GM19043 (cell line): ENCODE measurements around the gene SMCHD1.

Experiments used
- ATAC-seq: cut with Tn5 transposase; IDR thresholded peaks from one replicate; pipeline ENCODE4 v1.9.1; 2021; ENCODE audit warnings: low read depth; ENCODE audit not compliant: unreplicated experiment

The SMCHD1 gene

GRCh38 chr18:2655178-2655953 is at the start of gene SMCHD1:
Gene SMCHD1, plus strand, starts transcription at chr18:2655726. Its CDS starts 350 bp downstream, at chr18:2656076.
- ATAC-seq: peak; percentile 49

- ATAC-seq: no peak
Observed at GRCh38 chr18:2606335-2606734, 49.2 kb upstream of the SMCHD1 start.

DNA sequence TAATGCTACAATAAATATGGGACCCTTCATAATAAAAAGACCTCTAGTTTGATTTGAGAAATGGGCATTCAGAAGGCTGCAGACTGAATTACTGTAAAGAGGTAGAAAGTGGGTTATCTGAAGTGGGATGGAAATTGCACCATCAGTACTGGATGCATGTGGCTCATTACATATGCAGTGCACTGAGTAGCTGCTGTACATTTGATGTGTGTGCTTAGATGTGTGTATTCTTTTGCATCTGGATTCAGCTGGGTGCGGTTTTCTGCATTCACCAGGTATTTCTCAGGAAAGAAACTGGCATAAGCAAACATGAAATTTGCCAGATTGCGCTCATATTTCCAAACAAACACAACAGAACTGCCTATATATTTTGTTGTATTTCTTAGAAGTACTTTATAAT is 45.9 kb upstream of the SMCHD1 start:
- no peak for ATAC-seq

DNA sequence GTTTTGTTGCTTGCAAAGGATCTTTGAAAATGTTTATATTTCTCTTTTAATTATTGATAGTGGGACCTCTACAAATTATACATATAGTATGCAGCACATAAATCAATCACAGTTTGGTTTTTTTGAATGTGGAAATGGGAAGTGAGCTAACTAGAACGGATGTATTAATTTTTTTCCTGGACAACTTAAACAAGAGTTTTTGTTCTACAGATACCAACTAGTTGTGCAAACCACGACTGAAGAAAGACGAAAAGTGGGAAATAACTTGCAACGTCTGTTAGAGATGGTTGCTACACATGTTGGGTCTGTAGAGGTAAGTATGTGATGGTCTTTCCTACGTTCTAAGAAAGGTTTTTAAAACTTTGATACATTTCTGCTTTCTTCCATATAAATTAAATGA is 45.0 kb upstream of the SMCHD1 start:
- ATAC-seq: no peak

DNA sequence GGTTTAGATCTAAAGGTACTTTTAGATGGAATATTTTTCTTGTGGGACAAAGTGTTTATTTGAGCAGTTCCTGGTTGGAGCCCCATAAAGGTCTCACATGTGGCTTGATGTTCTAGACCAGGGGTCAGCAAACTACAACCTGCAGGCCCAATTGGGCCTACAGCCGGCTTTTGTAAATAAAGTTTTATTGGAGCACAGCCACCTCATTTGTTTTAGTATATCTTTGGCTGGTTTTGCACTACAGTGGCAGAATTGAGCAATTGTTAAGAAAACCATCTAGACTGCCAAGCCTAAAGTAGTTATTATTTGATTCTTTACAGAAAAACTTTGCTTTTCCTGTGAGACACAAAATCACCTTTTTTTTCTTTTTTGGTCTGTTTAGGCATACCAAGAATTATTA is 42.5 kb upstream of the SMCHD1 start:
- ATAC-seq: no peak

- no peak for ATAC-seq
Observed at GRCh38 chr18:2617401-2617998, 38.0 kb upstream of the SMCHD1 start.

DNA sequence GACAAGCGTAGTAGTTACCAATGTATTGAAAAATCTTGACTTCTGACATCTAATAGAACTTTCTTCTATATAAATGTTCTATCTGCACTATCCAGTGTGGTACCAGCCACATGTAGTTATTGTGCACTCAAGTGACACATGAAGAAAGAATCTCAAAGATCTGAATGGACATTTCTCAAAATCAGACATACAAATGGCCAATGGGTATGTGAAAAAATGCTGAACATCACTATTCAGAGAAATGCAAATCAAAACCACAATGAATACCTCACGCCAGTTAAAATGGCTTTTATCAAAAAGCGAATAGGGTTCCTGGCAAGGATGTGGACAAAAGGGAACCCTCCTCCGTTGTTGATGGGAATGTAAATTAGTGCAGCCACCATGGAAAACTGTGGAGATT is 37.5 kb upstream of the SMCHD1 start:
- no peak for ATAC-seq

DNA sequence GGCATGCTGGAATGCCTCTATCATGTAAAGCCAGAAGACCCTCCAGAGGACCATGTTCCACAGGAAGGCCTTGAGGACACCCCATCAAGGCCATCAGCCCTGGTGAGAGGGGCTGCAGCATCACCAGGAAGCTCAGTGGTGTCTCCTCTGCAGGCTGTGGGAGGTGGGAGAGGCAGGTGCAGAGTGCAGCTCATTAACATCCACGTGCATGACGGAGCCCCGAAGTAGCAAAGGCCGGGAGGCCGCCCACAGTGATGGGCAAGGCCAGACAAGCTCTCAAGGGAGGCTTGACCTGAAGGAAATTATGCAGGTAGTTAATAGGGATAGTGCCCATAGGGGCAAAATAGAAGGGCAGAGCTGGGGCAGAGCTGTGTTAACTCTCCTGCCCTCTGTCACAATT is 30.3 kb upstream of the SMCHD1 start:
- ATAC-seq: no peak

GRCh38 chr18:2627821-2628276 is 27.7 kb upstream of the SMCHD1 start:
- no peak for ATAC-seq

DNA sequence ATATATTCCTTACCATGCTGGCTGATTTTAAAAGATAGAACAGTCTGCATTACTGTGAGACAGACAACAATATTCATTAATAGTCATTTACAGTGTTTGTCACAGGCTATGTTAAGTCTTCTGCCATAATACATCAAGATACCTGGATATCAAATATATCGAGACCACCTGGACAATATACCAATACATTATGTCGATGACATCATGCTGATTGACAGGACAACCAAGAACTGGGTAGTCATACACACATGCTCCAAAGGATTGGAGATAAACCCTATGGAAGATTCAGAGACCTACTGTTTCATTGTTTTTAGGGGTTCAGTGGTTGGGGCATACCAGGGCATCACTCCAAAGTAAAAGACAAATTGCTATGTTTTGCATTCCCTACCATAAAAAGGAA is 26.5 kb upstream of the SMCHD1 start:
- no peak for ATAC-seq

GRCh38 chr18:2635586-2635985 is 19.9 kb upstream of the SMCHD1 start:
- no peak for ATAC-seq

GRCh38 chr18:2636126-2636631 is 19.3 kb upstream of the SMCHD1 start:
- peak; percentile 15 for ATAC-seq

DNA sequence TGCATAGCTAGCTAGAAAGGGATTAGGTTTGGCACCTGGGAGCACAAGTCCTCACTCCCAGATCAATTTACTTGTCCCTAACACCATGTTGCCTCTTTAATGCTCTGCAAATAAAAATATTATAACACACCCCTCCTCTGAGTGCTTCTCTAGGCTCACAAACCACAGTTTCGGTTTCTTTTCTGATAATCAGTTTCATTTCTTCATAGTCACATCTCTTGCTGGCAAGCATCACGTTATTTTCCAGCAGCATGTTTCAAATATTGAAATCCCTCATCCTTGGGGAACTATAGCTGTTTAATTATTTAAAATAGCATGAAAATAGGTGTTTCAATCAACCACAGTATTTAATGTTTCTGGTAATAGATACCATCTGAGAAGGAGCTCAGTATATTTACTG is 13.9 kb upstream of the SMCHD1 start:
- ATAC-seq: peak; percentile 75

DNA sequence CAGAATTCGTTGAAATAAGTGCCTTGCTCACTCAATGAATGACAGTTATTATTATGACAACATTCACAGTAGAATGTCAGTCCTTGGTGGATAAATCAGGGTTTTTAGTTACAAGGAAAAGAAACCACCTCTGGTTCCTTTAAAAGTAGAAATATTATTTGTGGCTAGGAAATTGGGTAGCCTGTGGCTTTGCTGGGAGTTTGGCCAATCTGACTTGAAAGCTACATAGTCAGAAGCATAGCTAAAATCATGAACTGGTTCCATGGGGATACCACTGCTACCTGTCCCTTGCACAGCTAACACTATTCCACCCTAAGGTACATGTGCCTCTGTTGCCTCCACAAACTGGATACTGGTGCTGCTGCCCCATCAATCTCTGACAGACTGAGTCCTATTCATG is 12.8 kb upstream of the SMCHD1 start:
- ATAC-seq: no peak

DNA sequence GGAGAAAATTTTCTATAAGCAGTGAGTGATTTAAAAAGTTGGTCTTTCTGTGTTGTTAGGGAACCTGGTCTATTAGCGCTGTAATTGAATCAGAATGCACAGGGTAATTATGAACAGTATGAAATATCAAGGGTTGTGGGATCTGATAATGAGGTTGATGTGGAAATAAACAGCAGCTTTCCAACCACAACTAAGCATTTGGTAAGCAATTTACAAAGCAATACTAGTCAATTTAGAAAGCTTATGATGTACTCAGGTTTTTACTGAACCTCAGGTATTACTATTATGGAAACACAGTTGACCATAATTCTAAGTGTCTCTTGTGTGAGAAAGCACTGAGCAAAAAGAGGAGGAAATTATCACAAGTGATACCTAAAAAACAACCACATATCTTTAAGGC is 11.0 kb upstream of the SMCHD1 start:
- ATAC-seq: no peak

DNA sequence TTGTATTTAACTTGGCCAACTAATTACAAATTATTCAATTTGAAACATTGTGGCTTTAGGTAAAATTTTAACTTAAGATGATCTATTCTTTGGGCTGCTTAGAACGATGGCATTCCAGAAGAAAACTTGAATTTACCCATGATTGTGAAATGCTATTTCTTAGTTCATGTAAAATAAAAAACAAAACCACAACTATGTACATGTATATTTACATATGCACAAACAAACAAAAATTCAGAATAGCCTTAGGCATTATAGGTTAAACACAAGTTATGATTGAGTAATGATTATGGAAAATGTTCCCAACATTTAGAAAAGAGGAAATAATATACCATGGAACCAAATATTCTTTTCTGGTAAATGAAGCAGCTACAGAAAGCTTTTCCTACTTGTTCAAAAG is 3.5 kb upstream of the SMCHD1 start:
- no peak for ATAC-seq

GRCh38 chr18:2653467-2653866 is 2.1 kb upstream of the SMCHD1 start:
- ATAC-seq: no peak

GRCh38 chr18:2654169-2654927 is 1.2 kb upstream of the SMCHD1 start:
- no peak for ATAC-seq

DNA sequence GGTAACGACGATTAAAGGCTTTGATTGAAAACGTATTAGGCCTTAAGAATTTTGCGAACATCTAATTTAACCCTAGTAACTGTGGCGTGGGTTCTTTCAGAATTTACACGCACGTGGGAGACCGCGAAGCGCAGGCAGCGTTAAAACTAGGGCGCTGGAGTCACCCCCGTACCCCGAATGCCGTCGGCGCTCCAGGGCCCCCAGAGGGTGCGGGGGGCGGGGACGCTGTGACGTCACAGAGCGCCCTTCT is 673 bp upstream of the SMCHD1 start:
- ATAC-seq: peak; percentile 23

GRCh38 chr18:2655954-2656236 is 369 bp downstream of the SMCHD1 start:
- ATAC-seq: peak; percentile 23

DNA sequence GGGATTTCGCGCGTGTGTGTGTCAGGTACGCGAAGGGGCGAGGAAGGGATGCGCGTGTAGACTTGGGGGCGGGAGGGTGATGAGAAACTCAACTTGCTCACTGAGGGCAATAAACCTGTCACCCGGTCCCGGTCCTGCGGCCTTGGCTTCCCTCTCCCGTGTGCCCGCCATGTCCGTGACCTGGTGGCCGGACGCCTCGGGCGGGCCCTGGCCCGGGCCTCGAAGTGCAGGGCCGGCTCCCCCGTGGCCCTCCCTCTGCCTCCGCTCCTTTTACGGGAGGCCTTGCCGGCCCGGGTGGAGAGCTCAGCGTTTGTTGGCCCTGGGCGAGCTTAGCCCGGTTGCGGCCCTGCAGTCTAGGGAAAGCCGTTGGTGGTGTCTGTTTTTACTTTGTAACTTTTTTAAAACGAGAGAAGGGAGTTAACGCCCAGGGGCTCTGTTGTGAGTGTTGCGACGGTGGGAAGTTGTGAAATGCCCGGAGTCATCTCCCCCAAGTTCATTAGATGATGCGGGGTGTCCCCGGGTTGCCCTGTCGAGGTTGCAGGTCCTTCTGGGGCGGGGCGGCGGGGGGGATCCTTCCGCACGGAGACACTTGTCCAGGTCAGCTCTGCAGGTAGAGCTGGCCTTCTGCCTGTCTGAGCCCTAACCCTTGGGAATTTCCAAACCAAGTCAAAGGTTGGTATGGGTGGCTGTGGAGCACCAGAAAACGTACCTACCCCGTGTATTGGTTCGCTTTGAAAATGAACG is 883 bp downstream of the SMCHD1 start:
- ATAC-seq: peak; percentile 1
